Activated T-helper 17 cell treated with anti-CD3 and anti-CD28 coated beads, Interleukin-2, amount 50 U/mL, for 72 hours (primary cell): ENCODE data around the gene GCH1. TPM values are rescaled to one million over a fixed set of nuclear protein-coding genes. Genes with fewer than 3 reads are reported as not detected.

Experiments
- ATAC-seq: fragments of 150-1000 bp; cut with Tn5 transposase; replicated peaks from 2 replicates; pipeline ENCODE4 v1.10.0; 2021; ENCODE audit warnings: mild to moderate bottlenecking, moderate library complexity
- H3K27ac Mint-ChIP-seq: one replicate; pipeline ENCODE4 v1.8.0; 2022; ENCODE audit warnings: mixed read lengths
- H3K27me3 Mint-ChIP-seq: one replicate; pipeline ENCODE4 v1.8.0; 2022; ENCODE audit warnings: mixed read lengths
- H3K36me3 Mint-ChIP-seq: one replicate; pipeline ENCODE4 v1.8.0; 2022; ENCODE audit warnings: low read depth, mild to moderate bottlenecking, mixed read lengths
- H3K4me1 Mint-ChIP-seq: one replicate; pipeline ENCODE4 v1.8.0; 2022; ENCODE audit warnings: mixed read lengths
- H3K4me3 Mint-ChIP-seq: one replicate; pipeline ENCODE4 v1.8.0; 2022; ENCODE audit warnings: mild to moderate bottlenecking, mixed read lengths
- H3K9me3 Mint-ChIP-seq: one replicate; pipeline ENCODE4 v1.8.0; 2022; ENCODE audit warnings: mixed read lengths
- total RNA-seq, 2 donors: library from RNA; stranded (reverse); gene quantifications; one replicate each; pipeline ENCODE4 v1.2.3, GENCODE V29; 2022

Gene GCH1
- total RNA-seq, 2 donors from 2014 or later: 23.7 to 36.3 TPM

- Mint-ChIP-seq H3K36me3 (peaks cover 29% of the 10 kb centered on the region), H3K27me3 (no peaks in the 10 kb centered on the region), H3K27ac (no peak overlapping the region), H3K9me3 (no peaks in the 10 kb centered on the region), H3K4me1 (peaks cover 9% of the 10 kb centered on the region), H3K4me3 (no peak overlapping the region)
- no peak for ATAC-seq
Measured at GRCh38 chr14:54864526-54864925, 38.1 kb downstream of the GCH1 start.

GRCh38 chr14:54857830-54858269, 44.8 kb downstream of the GCH1 start:
- no peak overlapping the region for H3K27ac Mint-ChIP-seq
- ATAC-seq: no peak
- no peak overlapping the region for H3K4me3 Mint-ChIP-seq
- H3K27me3 Mint-ChIP-seq: no peaks in the 10 kb centered on the region
- H3K36me3 Mint-ChIP-seq: peaks cover 43% of the 10 kb centered on the region
- H3K9me3 Mint-ChIP-seq: no peaks in the 10 kb centered on the region
- peaks cover 8% of the 10 kb centered on the region for H3K4me1 Mint-ChIP-seq

- no peak for ATAC-seq
- no peaks in the 10 kb centered on the region for H3K9me3 Mint-ChIP-seq
Measured at GRCh38 chr14:54856152-54856551, 46.5 kb downstream of the GCH1 start.

GRCh38 chr14:54854181-54854580, 48.4 kb downstream of the GCH1 start:
- peaks cover 26% of the 10 kb centered on the region for H3K36me3 Mint-ChIP-seq
- H3K27me3 Mint-ChIP-seq: no peaks in the 10 kb centered on the region
- no peaks in the 10 kb centered on the region for H3K9me3 Mint-ChIP-seq
- H3K27ac Mint-ChIP-seq: peak overlapping the region; percentile 84
- H3K4me1 Mint-ChIP-seq: peaks cover 8% of the 10 kb centered on the region
- no peak for ATAC-seq
- H3K4me3 Mint-ChIP-seq: no peak overlapping the region

More at GRCh38 chr14:54856152-54856551, 46.5 kb downstream of the GCH1 start:
- no peaks in the 10 kb centered on the region for H3K27me3 Mint-ChIP-seq
- no peak overlapping the region for H3K4me3 Mint-ChIP-seq
- H3K27ac Mint-ChIP-seq: no peak overlapping the region
- peaks cover 31% of the 10 kb centered on the region for H3K36me3 Mint-ChIP-seq
- H3K4me1 Mint-ChIP-seq: peaks cover 8% of the 10 kb centered on the region

- Mint-ChIP-seq H3K4me1 (peaks cover 11% of the 10 kb centered on the region), H3K4me3 (no peak overlapping the region), H3K36me3 (peaks cover 18% of the 10 kb centered on the region), H3K9me3 (no peaks in the 10 kb centered on the region), H3K27me3 (no peaks in the 10 kb centered on the region), H3K27ac (no peak overlapping the region)
- no peak for ATAC-seq
Measured at GRCh38 chr14:54853339-54853738, 49.3 kb downstream of the GCH1 start.

GRCh38 chr14:54852215-54852614, 50.4 kb downstream of the GCH1 start:
- no peak for ATAC-seq
- H3K27me3 Mint-ChIP-seq: no peaks in the 10 kb centered on the region
- no peak overlapping the region for H3K27ac Mint-ChIP-seq
- peaks cover 12% of the 10 kb centered on the region for H3K36me3 Mint-ChIP-seq
- no peak overlapping the region for H3K4me3 Mint-ChIP-seq
- H3K9me3 Mint-ChIP-seq: no peaks in the 10 kb centered on the region
- H3K4me1 Mint-ChIP-seq: peaks cover 9% of the 10 kb centered on the region

- H3K27me3 Mint-ChIP-seq: no peaks in the 10 kb centered on the region
- H3K4me1 Mint-ChIP-seq: peaks cover 5% of the 10 kb centered on the region
- ATAC-seq: no peak
- no peak overlapping the region for H3K4me3 Mint-ChIP-seq
- H3K36me3 Mint-ChIP-seq: peaks cover 41% of the 10 kb centered on the region
- peak overlapping the region; percentile 21 for H3K27ac Mint-ChIP-seq
- H3K9me3 Mint-ChIP-seq: no peaks in the 10 kb centered on the region
Measured at GRCh38 chr14:54848910-54849309, 53.7 kb downstream of the GCH1 start.

GRCh38 chr14:54845641-54846040, 57.0 kb downstream of the GCH1 start:
- peaks cover 61% of the 10 kb centered on the region for H3K36me3 Mint-ChIP-seq
- no peak for ATAC-seq
- no peaks in the 10 kb centered on the region for H3K27me3 Mint-ChIP-seq
- no peak overlapping the region for H3K27ac Mint-ChIP-seq
- H3K9me3 Mint-ChIP-seq: no peaks in the 10 kb centered on the region
- peaks cover 4% of the 10 kb centered on the region for H3K4me1 Mint-ChIP-seq
- H3K4me3 Mint-ChIP-seq: no peak overlapping the region

- H3K27me3 Mint-ChIP-seq: no peaks in the 10 kb centered on the region
- no peaks in the 10 kb centered on the region for H3K9me3 Mint-ChIP-seq
Measured at GRCh38 chr14:54844479-54844878, 58.1 kb downstream of the GCH1 start.

GRCh38 chr14:54840798-54841197, 61.8 kb downstream of the GCH1 start:
- Mint-ChIP-seq H3K4me3 (no peak overlapping the region), H3K4me1 (no peaks in the 10 kb centered on the region), H3K27me3 (no peaks in the 10 kb centered on the region), H3K36me3 (peaks cover 68% of the 10 kb centered on the region), H3K27ac (no peak overlapping the region), H3K9me3 (no peaks in the 10 kb centered on the region)
- no peak for ATAC-seq

More at GRCh38 chr14:54844479-54844878, 58.1 kb downstream of the GCH1 start:
- Mint-ChIP-seq H3K4me1 (peaks cover 4% of the 10 kb centered on the region), H3K4me3 (no peak overlapping the region), H3K36me3 (peaks cover 73% of the 10 kb centered on the region), H3K27ac (no peak overlapping the region)
- ATAC-seq: no peak

GRCh38 chr14:54840336-54840735, 62.3 kb downstream of the GCH1 start:
- Mint-ChIP-seq H3K27ac (no peak overlapping the region), H3K36me3 (peaks cover 63% of the 10 kb centered on the region)
- no peak for ATAC-seq

GRCh38 chr14:54839701-54840119, 62.9 kb downstream of the GCH1 start:
- no peak for ATAC-seq

More at GRCh38 chr14:54840336-54840735, 62.3 kb downstream of the GCH1 start:
- H3K4me1 Mint-ChIP-seq: no peaks in the 10 kb centered on the region
- H3K4me3 Mint-ChIP-seq: no peak overlapping the region
- H3K27me3 Mint-ChIP-seq: no peaks in the 10 kb centered on the region
- H3K9me3 Mint-ChIP-seq: no peaks in the 10 kb centered on the region

GRCh38 chr14:54838931-54839512, 63.6 kb downstream of the GCH1 start:
- Mint-ChIP-seq H3K4me1 (no peaks in the 10 kb centered on the region), H3K36me3 (peaks cover 52% of the 10 kb centered on the region), H3K27me3 (no peaks in the 10 kb centered on the region), H3K27ac (no peak overlapping the region), H3K9me3 (no peaks in the 10 kb centered on the region), H3K4me3 (no peak overlapping the region)
- ATAC-seq: no peak

More at GRCh38 chr14:54839701-54840119, 62.9 kb downstream of the GCH1 start:
- no peak overlapping the region for H3K4me3 Mint-ChIP-seq
- H3K36me3 Mint-ChIP-seq: peaks cover 59% of the 10 kb centered on the region
- H3K27me3 Mint-ChIP-seq: no peaks in the 10 kb centered on the region
- no peaks in the 10 kb centered on the region for H3K4me1 Mint-ChIP-seq
- H3K27ac Mint-ChIP-seq: no peak overlapping the region
- H3K9me3 Mint-ChIP-seq: no peaks in the 10 kb centered on the region

GRCh38 chr14:54837508-54838149, 65.0 kb downstream of the GCH1 start:
- Mint-ChIP-seq H3K9me3 (no peaks in the 10 kb centered on the region), H3K27me3 (no peaks in the 10 kb centered on the region), H3K27ac (no peak overlapping the region), H3K36me3 (peaks cover 43% of the 10 kb centered on the region), H3K4me3 (no peak overlapping the region), H3K4me1 (no peaks in the 10 kb centered on the region)
- ATAC-seq: no peak

GRCh38 chr14:54836231-54836630, 66.4 kb downstream of the GCH1 start:
- Mint-ChIP-seq H3K27ac (no peak overlapping the region), H3K36me3 (peaks cover 29% of the 10 kb centered on the region), H3K27me3 (no peaks in the 10 kb centered on the region), H3K4me3 (no peak overlapping the region), H3K4me1 (no peaks in the 10 kb centered on the region), H3K9me3 (no peaks in the 10 kb centered on the region)
- ATAC-seq: no peak
